CD4-positive, alpha-beta memory T cell (primary cell): ENCODE measurements around the gene SGCG. TPM values are rescaled to one million over a fixed set of nuclear protein-coding genes. Genes with fewer than 3 reads are reported as not detected.

Experiments
- CTCF ChIA-PET: fragments of 350-600 bp; sonication (Branson Sonifier 250); formaldehyde crosslinking; loops from one replicate; lab custom pipeline; 2021; ENCODE audit warnings: inconsistent platforms; ENCODE audit not compliant: partially characterized antibody; lab: Charles Lee
- POLR2A ChIA-PET: fragments of 350-600 bp; sonication (Branson Sonifier 250); formaldehyde crosslinking; loops from one replicate; lab custom pipeline; 2021; ENCODE audit not compliant: partially characterized antibody; lab: Charles Lee
- DNase-seq, 5 donors: peaks; one replicate each; pipeline versions ENCODE4 v3.0.0 to v3.0.0-alpha.2; 2020 to 2022; ENCODE audit warnings: mixed read lengths in 1 of 5
- H3K27ac ChIP-seq: one replicate; pipeline ENCODE4 v1.7.0; 2013; ENCODE audit warnings: low read depth, low read length
- H3K27me3 ChIP-seq: 2 replicates; pipeline ENCODE4 v1.7.0; 2013; ENCODE audit warnings: mild to moderate bottlenecking, low read length, moderate library complexity; ENCODE audit not compliant: insufficient read depth
- H3K36me3 ChIP-seq: 2 replicates; pipeline ENCODE4 v1.7.0; 2013; ENCODE audit warnings: mild to moderate bottlenecking, low read length, moderate library complexity; ENCODE audit not compliant: insufficient read depth
- H3K4me1 ChIP-seq: 2 replicates; pipeline ENCODE4 v1.7.0; 2013; ENCODE audit warnings: mild to moderate bottlenecking, low read length, moderate library complexity; ENCODE audit not compliant: insufficient read depth
- H3K4me3 ChIP-seq, 2 donors: one replicate each; pipeline ENCODE4 v1.7.0; 2013; ENCODE audit warnings: low read length in 2 of 2, mild to moderate bottlenecking in 1 of 2
- H3K9me3 ChIP-seq, 2 donors: one replicate each; pipeline ENCODE4 v1.7.0; 2013; ENCODE audit warnings: low read length in 2 of 2, control low read depth in 1 of 2; ENCODE audit not compliant: control insufficient read depth in 1 of 2
- H3K27ac Mint-ChIP-seq, 7 donors: one replicate each; pipeline ENCODE4 v1.8.0; 2020 to 2021; ENCODE audit warnings: mixed read lengths in 7 of 7, mild to moderate bottlenecking in 6 of 7, inconsistent platforms in 3 of 7, moderate library complexity in 3 of 7
- H3K27me3 Mint-ChIP-seq, 2 donors: one replicate each; pipeline ENCODE4 v1.8.0; 2020 to 2021; ENCODE audit warnings: mixed read lengths in 2 of 2
- H3K36me3 Mint-ChIP-seq, 2 donors: one replicate each; pipeline ENCODE4 v1.8.0; 2020 to 2021; ENCODE audit warnings: mixed read lengths in 2 of 2, inconsistent platforms in 1 of 2, mild to moderate bottlenecking in 1 of 2
- H3K4me1 Mint-ChIP-seq, 4 donors: one replicate each; pipeline ENCODE4 v1.8.0; 2020 to 2021; ENCODE audit warnings: mixed read lengths in 4 of 4, mild to moderate bottlenecking in 1 of 4
- H3K4me3 Mint-ChIP-seq, 8 donors: one replicate each; pipeline ENCODE4 v1.8.0; 2020 to 2021; ENCODE audit warnings: mixed read lengths in 8 of 8, mild to moderate bottlenecking in 7 of 8, moderate library complexity in 6 of 8, inconsistent platforms in 3 of 8
- H3K9me3 Mint-ChIP-seq, 8 donors: one replicate each; pipeline ENCODE4 v1.8.0; 2020 to 2021; ENCODE audit warnings: mixed read lengths in 8 of 8, mild to moderate bottlenecking in 5 of 8, inconsistent platforms in 3 of 8, moderate library complexity in 1 of 8
- intact Hi-C: fragments of 100-400 bp; cut with micrococcal nuclease; formaldehyde crosslinking; loops from one replicate; pipeline ENCODE4 v1.15.1; 2023
- polyA plus RNA-seq, 2 donors: library from polyadenylated mRNA; unstranded; fragments of 300-500 nt; fragmentation: Illumina TruSeq; gene quantifications; one replicate each; pipeline ENCODE4 v1.2.3, GENCODE V29; 2021
- total RNA-seq, 2 experiments: library from RNA; stranded (reverse); gene quantifications; one replicate each; pipeline ENCODE4 v1.2.3, GENCODE V29; 2021

SGCG gene
- total and polyA plus RNA-seq, 4 experiments from 2014 or later, result not detected

GRCh38 chr13:23365652-23366051 is 184.9 kb downstream of the SGCG start:
- no peaks in the 10 kb centered on the region for H3K9me3 ChIP-seq
- Mint-ChIP-seq H3K4me1 (peaks cover 0 to 5% (median 3%) of the 10 kb centered on the region in 4 donors), H3K36me3 (peaks cover 60 to 82% of the 10 kb centered on the region in 2 donors), H3K4me3 (no peak overlapping the region), H3K9me3 (no peaks in the 10 kb centered on the region), H3K27ac (peak overlapping the region in 4 of 7 donors; percentile 32 to 49 (median 42)), H3K27me3 (no peaks in the 10 kb centered on the region)
- CTCF ChIA-PET, result no interaction called here
- H3K4me3 ChIP-seq, result no peak overlapping the region
- H3K27me3 ChIP-seq, result no peaks in the 10 kb centered on the region
- no peaks in the 10 kb centered on the region for H3K4me1 ChIP-seq
- POLR2A ChIA-PET, result no interaction called here
- peaks cover 54% of the 10 kb centered on the region for H3K36me3 ChIP-seq
- intact Hi-C loops, result no loop called here
- no peak for DNase-seq
- H3K27ac ChIP-seq, result no peak overlapping the region

- H3K27ac Mint-ChIP-seq, result no peak overlapping the region
- POLR2A ChIA-PET, result no interaction called here
- H3K9me3 Mint-ChIP-seq, result no peaks in the 10 kb centered on the region
- Histone ChIP-seq H3K4me3 (no peak overlapping the region), H3K27me3 (no peaks in the 10 kb centered on the region), H3K4me1 (peaks cover 12% of the 10 kb centered on the region), H3K27ac (no peak overlapping the region), H3K9me3 (no peaks in the 10 kb centered on the region), H3K36me3 (peaks cover 49% of the 10 kb centered on the region)
- peaks cover 13 to 21% (median 15%) of the 10 kb centered on the region in 4 donors for H3K4me1 Mint-ChIP-seq
- no peak for DNase-seq
- H3K27me3 Mint-ChIP-seq, result no peaks in the 10 kb centered on the region
- intact Hi-C loops, result no loop called here
- CTCF ChIA-PET, result no interaction called here
- peaks cover 57 to 84% of the 10 kb centered on the region in 2 donors for H3K36me3 Mint-ChIP-seq
- H3K4me3 Mint-ChIP-seq, result no peak overlapping the region
These were observed 187.1 kb downstream of the SGCG start for GRCh38 chr13:23367907-23368306.

GRCh38 chr13:23372264-23372906 is 191.6 kb downstream of the SGCG start:
- Histone ChIP-seq H3K27me3 (no peaks in the 10 kb centered on the region), H3K4me3 (no peak overlapping the region), H3K9me3 (no peaks in the 10 kb centered on the region), H3K27ac (no peak overlapping the region), H3K36me3 (peaks cover 16% of the 10 kb centered on the region), H3K4me1 (peaks cover 37% of the 10 kb centered on the region)
- no peak for DNase-seq
- Mint-ChIP-seq H3K36me3 (peaks cover 23 to 46% of the 10 kb centered on the region in 2 donors), H3K4me1 (peaks cover 28 to 54% (median 41%) of the 10 kb centered on the region in 4 donors), H3K9me3 (no peaks in the 10 kb centered on the region), H3K27me3 (no peaks in the 10 kb centered on the region), H3K27ac (peak overlapping the region in 1 of 7 donors; percentile 13), H3K4me3 (peak overlapping the region in 7 of 8 donors; percentile 14 to 51 (median 26))
- intact Hi-C loops, result loop anchor here (10.0 kb wide), 1 partner anchor 882 kb away; no protein-coding TSS in a partner anchor
- ChIA-PET CTCF (no interaction called here), POLR2A (no interaction called here)
